ENCODE results near the gene L1CAM.

DNA sequence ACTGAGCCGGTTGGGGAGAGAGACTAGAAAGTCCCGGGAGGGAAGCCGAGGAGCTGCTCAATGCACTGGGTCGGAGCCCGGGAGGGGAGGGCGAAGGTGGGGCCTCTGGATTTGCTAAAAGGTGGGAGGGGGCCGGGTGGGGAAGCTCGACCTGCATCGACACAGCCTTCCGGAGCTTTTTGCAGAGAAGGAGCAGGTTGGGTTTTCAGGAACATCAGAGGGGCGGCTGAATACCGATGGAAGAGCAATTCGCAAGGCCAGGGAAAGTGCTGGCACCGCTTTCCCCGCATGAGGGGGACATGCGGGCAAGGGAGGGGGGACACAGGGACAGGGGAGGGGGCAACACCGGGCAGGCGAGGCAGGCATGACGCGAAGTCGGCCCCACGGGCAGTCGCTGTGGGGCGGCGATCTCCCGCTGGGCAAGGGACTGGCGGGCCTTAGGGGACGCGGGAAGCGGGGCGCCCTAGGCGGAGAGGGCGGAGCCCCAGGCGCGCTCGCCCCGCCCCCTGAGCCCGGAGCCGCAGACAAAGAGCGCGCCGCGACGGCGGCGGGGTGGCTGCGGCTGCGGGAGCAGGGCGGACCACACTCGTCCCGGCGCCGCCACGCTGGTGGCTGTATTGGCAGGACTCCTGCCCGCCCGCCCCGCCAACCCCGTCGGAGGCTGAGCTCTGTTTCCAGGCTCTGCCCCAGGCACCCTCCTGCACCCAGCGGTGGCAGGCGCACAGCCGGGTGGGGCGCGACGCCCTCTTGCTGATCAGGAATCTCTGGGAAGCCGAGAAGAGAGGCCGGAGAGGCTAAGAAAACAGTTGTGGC is 67.2 kb downstream of the L1CAM start:
- no peak for TF ChIP-seq POLR2AphosphoS5 (IDR thresholded peaks at IDR 0.05; ENCODE audit: low read depth, low read length)
- no peak for TF ChIP-seq SIN3A (IDR thresholded peaks at IDR 0.05; ENCODE audit: borderline replicate concordance, insufficient read depth, low read length)
- TF ChIP-seq, protein P1, sequence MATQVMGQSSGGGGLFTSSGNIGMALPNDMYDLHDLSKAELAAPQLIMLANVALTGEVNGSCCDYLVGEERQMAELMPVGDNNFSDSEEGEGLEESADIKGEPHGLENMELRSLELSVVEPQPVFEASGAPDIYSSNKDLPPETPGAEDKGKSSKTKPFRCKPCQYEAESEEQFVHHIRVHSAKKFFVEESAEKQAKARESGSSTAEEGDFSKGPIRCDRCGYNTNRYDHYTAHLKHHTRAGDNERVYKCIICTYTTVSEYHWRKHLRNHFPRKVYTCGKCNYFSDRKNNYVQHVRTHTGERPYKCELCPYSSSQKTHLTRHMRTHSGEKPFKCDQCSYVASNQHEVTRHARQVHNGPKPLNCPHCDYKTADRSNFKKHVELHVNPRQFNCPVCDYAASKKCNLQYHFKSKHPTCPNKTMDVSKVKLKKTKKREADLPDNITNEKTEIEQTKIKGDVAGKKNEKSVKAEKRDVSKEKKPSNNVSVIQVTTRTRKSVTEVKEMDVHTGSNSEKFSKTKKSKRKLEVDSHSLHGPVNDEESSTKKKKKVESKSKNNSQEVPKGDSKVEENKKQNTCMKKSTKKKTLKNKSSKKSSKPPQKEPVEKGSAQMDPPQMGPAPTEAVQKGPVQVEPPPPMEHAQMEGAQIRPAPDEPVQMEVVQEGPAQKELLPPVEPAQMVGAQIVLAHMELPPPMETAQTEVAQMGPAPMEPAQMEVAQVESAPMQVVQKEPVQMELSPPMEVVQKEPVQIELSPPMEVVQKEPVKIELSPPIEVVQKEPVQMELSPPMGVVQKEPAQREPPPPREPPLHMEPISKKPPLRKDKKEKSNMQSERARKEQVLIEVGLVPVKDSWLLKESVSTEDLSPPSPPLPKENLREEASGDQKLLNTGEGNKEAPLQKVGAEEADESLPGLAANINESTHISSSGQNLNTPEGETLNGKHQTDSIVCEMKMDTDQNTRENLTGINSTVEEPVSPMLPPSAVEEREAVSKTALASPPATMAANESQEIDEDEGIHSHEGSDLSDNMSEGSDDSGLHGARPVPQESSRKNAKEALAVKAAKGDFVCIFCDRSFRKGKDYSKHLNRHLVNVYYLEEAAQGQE (IDR thresholded peaks at IDR 0.05; ENCODE audit: insufficient read depth in 1 of 2, low read depth in 2 of 2, low read length in 2 of 2) = no peak
